ENCODE measurements around the gene GTF2B. TPM values are rescaled to one million over a fixed set of nuclear protein-coding genes. Genes with fewer than 3 reads are reported as not detected.
"Not testable (repeated sequence)": the region's sequence is repeated elsewhere in the genome, so short reads cannot be mapped to it uniquely, and the experiment has no call there.

Gene GTF2B
- 11.6 TPM for total RNA-seq
- long read RNA-seq, transcript GTF2B-201 (7 exons, 1,351 nt): major isoform, 17 of 18 reads
- long read RNA-seq, partial matches to known transcripts: 0 of 18 reads
- long read RNA-seq, other reads (novel, unspliced or antisense): 1 of 18 reads

GRCh38 chr1:88891318-88891950 is at the start of gene GTF2B:
TSS of gene GTF2B (minus strand) at chr1:88891567. CDS start at chr1:88891499, 68 bp downstream.
- peak; percentile 96 for DNase-seq (ENCODE audit: low spot score)
- intact Hi-C loops (cut with DNase I): loop anchor here (5.0 kb wide), 1 partner anchor 209 kb away; the partner anchor contains the start of gene PKN2

- DNase-seq (ENCODE audit: low spot score); intact Hi-C loops (cut with DNase I): not testable (repeated sequence)
Observed at GRCh38 chr1:88938528-88938927, 47.2 kb upstream of the GTF2B start.

GRCh38 chr1:88936760-88937342 is 45.5 kb upstream of the GTF2B start:
- no peak for DNase-seq (ENCODE audit: low spot score)
- intact Hi-C loops (cut with DNase I): no loop called here

- intact Hi-C loops (cut with DNase I): no loop called here
- no peak for DNase-seq (ENCODE audit: low spot score)
Observed at GRCh38 chr1:88936223-88936523, 44.8 kb upstream of the GTF2B start.

- intact Hi-C loops (cut with DNase I): no loop called here
- no peak for DNase-seq (ENCODE audit: low spot score)
Observed at GRCh38 chr1:88935522-88936222, 44.3 kb upstream of the GTF2B start.

GRCh38 chr1:88930176-88930575 is 38.8 kb upstream of the GTF2B start:
- intact Hi-C loops (cut with DNase I); DNase-seq (ENCODE audit: low spot score): not testable (repeated sequence)

- no peak for DNase-seq (ENCODE audit: low spot score)
- intact Hi-C loops (cut with DNase I): no loop called here
Observed at GRCh38 chr1:88923224-88923623, 31.9 kb upstream of the GTF2B start.

GRCh38 chr1:88922214-88922613 is 30.8 kb upstream of the GTF2B start:
- intact Hi-C loops (cut with DNase I): no loop called here
- DNase-seq (ENCODE audit: low spot score): no peak

- DNase-seq (ENCODE audit: low spot score): no peak
- intact Hi-C loops (cut with DNase I): no loop called here
Observed at GRCh38 chr1:88920845-88921244, 29.5 kb upstream of the GTF2B start.

GRCh38 chr1:88917321-88918025 is 26.1 kb upstream of the GTF2B start:
- intact Hi-C loops (cut with DNase I): no loop called here
- no peak for DNase-seq (ENCODE audit: low spot score)

GRCh38 chr1:88916883-88917282 is 25.5 kb upstream of the GTF2B start:
- no peak for DNase-seq (ENCODE audit: low spot score)
- intact Hi-C loops (cut with DNase I): no loop called here

- DNase-seq (ENCODE audit: low spot score); intact Hi-C loops (cut with DNase I): not testable (repeated sequence)
Observed at GRCh38 chr1:88911800-88912199, 20.4 kb upstream of the GTF2B start.

- no peak for DNase-seq (ENCODE audit: low spot score)
- intact Hi-C loops (cut with DNase I): no loop called here
Observed at GRCh38 chr1:88911161-88911560, 19.8 kb upstream of the GTF2B start.

- DNase-seq (ENCODE audit: low spot score): no peak
- intact Hi-C loops (cut with DNase I): no loop called here
Observed at GRCh38 chr1:88910401-88910800, 19.0 kb upstream of the GTF2B start.

GRCh38 chr1:88900883-88901282 is 9.5 kb upstream of the GTF2B start:
- intact Hi-C loops (cut with DNase I): no loop called here

GRCh38 chr1:88897070-88897730 is 5.8 kb upstream of the GTF2B start:
- no peak for DNase-seq (ENCODE audit: low spot score)
- intact Hi-C loops (cut with DNase I): no loop called here

More at GRCh38 chr1:88900883-88901282, 9.5 kb upstream of the GTF2B start:
- no peak for DNase-seq (ENCODE audit: low spot score)

- intact Hi-C loops (cut with DNase I): loop anchor here (5.0 kb wide), 1 partner anchor 210 kb away; the partner anchor contains the start of gene PKN2
Observed at GRCh38 chr1:88892357-88892877, 1.1 kb upstream of the GTF2B start.

GRCh38 chr1:88891951-88892340 is 579 bp upstream of the GTF2B start:
- intact Hi-C loops (cut with DNase I): loop anchor here (5.0 kb wide), 1 partner anchor 210 kb away; the partner anchor contains the start of gene PKN2

More at GRCh38 chr1:88892357-88892877, 1.1 kb upstream of the GTF2B start:
- no peak for DNase-seq (ENCODE audit: low spot score)

GRCh38 chr1:88890791-88891317 is 513 bp downstream of the GTF2B start:
- intact Hi-C loops (cut with DNase I): loop anchor here (5.0 kb wide), 1 partner anchor 209 kb away; the partner anchor contains the start of gene PKN2

More at GRCh38 chr1:88891951-88892340, 579 bp upstream of the GTF2B start:
- no peak for DNase-seq (ENCODE audit: low spot score)

More at GRCh38 chr1:88890791-88891317, 513 bp downstream of the GTF2B start:
- no peak for DNase-seq (ENCODE audit: low spot score)
